HG03135 (cell line): Measurements from ENCODE around the gene IRF5.

ENCODE experiments used
- ATAC-seq: cut with Tn5 transposase; IDR thresholded peaks from one replicate; pipeline ENCODE4 v1.9.1; 2021; ENCODE audit warnings: mild to moderate bottlenecking, moderate library complexity; ENCODE audit not compliant: unreplicated experiment

Gene IRF5

GRCh38 chr7:128937647-128938543 is at the start of gene IRF5:
TSS of gene IRF5 (plus strand) at chr7:128937927. CDS start at chr7:128942082, 4,155 bp downstream.
- no peak for ATAC-seq

- no peak for ATAC-seq
Measured at GRCh38 chr7:128888039-128888755, 49.5 kb upstream of the IRF5 start.

GRCh38 chr7:128888756-128889095 is 49.0 kb upstream of the IRF5 start:
- no peak for ATAC-seq

- ATAC-seq, result no peak
Measured at GRCh38 chr7:128889121-128889520, 48.6 kb upstream of the IRF5 start.

- no peak for ATAC-seq
Measured at GRCh38 chr7:128890306-128891109, 47.2 kb upstream of the IRF5 start.

GRCh38 chr7:128891110-128891941 is 46.4 kb upstream of the IRF5 start:
- ATAC-seq, result no peak

GRCh38 chr7:128891942-128892269 is 45.8 kb upstream of the IRF5 start:
- ATAC-seq, result no peak

GRCh38 chr7:128892521-128893250 is 45.0 kb upstream of the IRF5 start:
- ATAC-seq, result no peak

GRCh38 chr7:128893251-128894100 is 44.3 kb upstream of the IRF5 start:
- ATAC-seq, result no peak

GRCh38 chr7:128894101-128894440 is 43.7 kb upstream of the IRF5 start:
- no peak for ATAC-seq

- ATAC-seq, result no peak
Measured at GRCh38 chr7:128895320-128895719, 42.4 kb upstream of the IRF5 start.

- no peak for ATAC-seq
Measured at GRCh38 chr7:128899392-128899791, 38.3 kb upstream of the IRF5 start.

- ATAC-seq, result no peak
Measured at GRCh38 chr7:128900237-128900636, 37.5 kb upstream of the IRF5 start.

- ATAC-seq, result no peak
Measured at GRCh38 chr7:128902761-128903585, 34.8 kb upstream of the IRF5 start.

- ATAC-seq, result no peak
Measured at GRCh38 chr7:128903621-128904361, 33.9 kb upstream of the IRF5 start.

GRCh38 chr7:128904381-128905197 is 33.1 kb upstream of the IRF5 start:
- no peak for ATAC-seq
